ENCODE measurements around the gene LSP1.

- TF ChIP-seq POLR2AphosphoS5 (IDR thresholded peaks at IDR 0.05) (no peak), POLR2A (IDR thresholded peaks at IDR 0.05) (no peak), CTCF (IDR thresholded peaks at IDR 0.05 in 8 of 11, conservative IDR thresholded peaks at IDR 0.05 in 3 of 11) (no peak)
Observed at GRCh38 chr11:1868056-1868635, 15.3 kb downstream of the LSP1 start.
